Epidermal melanocyte (primary cell): ENCODE data around the gene MAP2K2.

Experiments used
- DNase-seq: peaks from one replicate; pipeline ENCODE4 v3.0.0; 2011; ENCODE audit warnings: low spot score; ENCODE audit not compliant: insufficient read length

Gene MAP2K2

GRCh38 chr19:4099041-4099764, 24.7 kb downstream of the MAP2K2 start:
- DNase-seq = no peak

GRCh38 chr19:4098493-4098892, 25.4 kb downstream of the MAP2K2 start:
- no peak for DNase-seq

- no peak for DNase-seq
These were observed 26.4 kb downstream of the MAP2K2 start for GRCh38 chr19:4097501-4097900.

- DNase-seq = no peak
These were observed 27.7 kb downstream of the MAP2K2 start for GRCh38 chr19:4096049-4096892.

- DNase-seq = no peak
These were observed 28.5 kb downstream of the MAP2K2 start for GRCh38 chr19:4095488-4095844.

- DNase-seq = no peak
These were observed 29.0 kb downstream of the MAP2K2 start for GRCh38 chr19:4094761-4095487.

- no peak for DNase-seq
These were observed 29.6 kb downstream of the MAP2K2 start for GRCh38 chr19:4094291-4094690.

- no peak for DNase-seq
These were observed 30.2 kb downstream of the MAP2K2 start for GRCh38 chr19:4093643-4094175.

- DNase-seq = no peak
These were observed 33.3 kb downstream of the MAP2K2 start for GRCh38 chr19:4090356-4091220.

- no peak for DNase-seq
These were observed 34.0 kb downstream of the MAP2K2 start for GRCh38 chr19:4089946-4090345.

- no peak for DNase-seq
These were observed 34.5 kb downstream of the MAP2K2 start for GRCh38 chr19:4089400-4089908.

- DNase-seq = no peak
These were observed 34.9 kb downstream of the MAP2K2 start for GRCh38 chr19:4088975-4089374.

GRCh38 chr19:4087787-4088679, 35.9 kb downstream of the MAP2K2 start:
- DNase-seq = no peak

- no peak for DNase-seq
These were observed 37.5 kb downstream of the MAP2K2 start for GRCh38 chr19:4086411-4086867.

GRCh38 chr19:4084547-4084877, 39.4 kb downstream of the MAP2K2 start:
- no peak for DNase-seq

GRCh38 chr19:4083677-4084546, 40.0 kb downstream of the MAP2K2 start:
- no peak for DNase-seq

GRCh38 chr19:4082172-4082571, 41.8 kb downstream of the MAP2K2 start:
- no peak for DNase-seq

- DNase-seq = no peak
These were observed 42.3 kb downstream of the MAP2K2 start for GRCh38 chr19:4081441-4082129.
